IMR-90 (cell line): Measurements from ENCODE around the gene CAMK4.

Experiments
- BHLHE40 ChIP-seq: fragments of 150-350 bp; IDR thresholded peaks from 2 replicates; pipeline ENCODE4 v1.6.1; 2016; ENCODE audit warnings: mild to moderate bottlenecking, low read depth, low read length
- CEBPB ChIP-seq: IDR thresholded peaks from 2 replicates; pipeline ENCODE4 v1.6.1; 2012; ENCODE audit warnings: low read depth, low read length, improper control_type of control experiment
- CHD1 ChIP-seq: IDR thresholded peaks from 2 replicates; pipeline ENCODE4 v1.6.1; 2012; ENCODE audit warnings: low read depth, low read length, improper control_type of control experiment
- FOS ChIP-seq: fragments of 150-350 bp; IDR thresholded peaks from 2 replicates; pipeline ENCODE4 v1.6.1; 2016; ENCODE audit warnings: low read depth, low read length
- MAFK ChIP-seq: IDR thresholded peaks from 2 replicates; pipeline ENCODE4 v1.6.1; 2012; ENCODE audit warnings: low read depth, low read length, improper control_type of control experiment
- MAZ ChIP-seq: IDR thresholded peaks from 2 replicates; pipeline ENCODE4 v1.6.1; 2012; ENCODE audit warnings: low read depth, mild to moderate bottlenecking, low read length, improper control_type of control experiment, moderate library complexity, borderline replicate concordance
- MXI1 ChIP-seq: IDR thresholded peaks from 2 replicates; pipeline ENCODE4 v1.6.1; 2012; ENCODE audit warnings: low read depth, mild to moderate bottlenecking, low read length, moderate library complexity, borderline replicate concordance
- POLR2A ChIP-seq: IDR thresholded peaks from 2 replicates; pipeline ENCODE4 v1.6.1; 2012; ENCODE audit warnings: mild to moderate bottlenecking, low read depth, low read length
- RAD21 ChIP-seq: IDR thresholded peaks from 2 replicates; pipeline ENCODE4 v1.6.1; 2012; ENCODE audit warnings: low read length, improper control_type of control experiment
- RFX5 ChIP-seq: IDR thresholded peaks from 2 replicates; pipeline ENCODE4 v1.8.0; 2012; ENCODE audit warnings: low read depth, mild to moderate bottlenecking, low read length, moderate library complexity
- SMC3 ChIP-seq: fragments of 150-350 bp; IDR thresholded peaks from 2 replicates; pipeline ENCODE4 v1.6.1; 2016; ENCODE audit warnings: low read depth, mild to moderate bottlenecking, antibody characterized with exemption, low read length, moderate library complexity
- TF ChIP-seq, protein P1 (sequence below): conservative IDR thresholded peaks from 2 replicates; pipeline ENCODE4 v1.5.1; 2012; ENCODE audit warnings: mild to moderate bottlenecking, low read depth, low read length, improper control_type of control experiment
- TF ChIP-seq, protein P2 (sequence below): fragments of 150-350 bp; IDR thresholded peaks from 2 replicates; pipeline ENCODE4 v1.6.1; 2017; ENCODE audit warnings: mild to moderate bottlenecking, antibody characterized with exemption, low read length, low read depth

DNA sequence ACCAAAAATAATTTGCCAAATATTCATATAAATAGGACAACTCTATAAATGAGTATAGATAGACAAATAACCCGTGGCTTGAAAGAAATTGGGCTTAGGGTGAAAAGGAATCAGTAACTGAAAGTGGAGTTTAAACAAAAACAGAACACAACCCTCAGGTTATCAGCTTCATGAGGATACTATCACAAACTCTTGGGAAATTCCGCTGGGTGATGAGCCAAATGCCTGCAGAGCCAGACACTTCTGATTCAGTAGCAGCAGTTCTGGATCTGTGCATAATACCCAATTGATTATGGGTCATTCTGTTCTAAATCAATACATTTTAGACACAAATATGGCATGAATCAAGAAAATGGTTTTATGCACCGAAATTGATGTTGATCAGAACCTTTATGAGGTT, 72.4 kb downstream of the CAMK4 start:
- TF ChIP-seq, protein P1, sequence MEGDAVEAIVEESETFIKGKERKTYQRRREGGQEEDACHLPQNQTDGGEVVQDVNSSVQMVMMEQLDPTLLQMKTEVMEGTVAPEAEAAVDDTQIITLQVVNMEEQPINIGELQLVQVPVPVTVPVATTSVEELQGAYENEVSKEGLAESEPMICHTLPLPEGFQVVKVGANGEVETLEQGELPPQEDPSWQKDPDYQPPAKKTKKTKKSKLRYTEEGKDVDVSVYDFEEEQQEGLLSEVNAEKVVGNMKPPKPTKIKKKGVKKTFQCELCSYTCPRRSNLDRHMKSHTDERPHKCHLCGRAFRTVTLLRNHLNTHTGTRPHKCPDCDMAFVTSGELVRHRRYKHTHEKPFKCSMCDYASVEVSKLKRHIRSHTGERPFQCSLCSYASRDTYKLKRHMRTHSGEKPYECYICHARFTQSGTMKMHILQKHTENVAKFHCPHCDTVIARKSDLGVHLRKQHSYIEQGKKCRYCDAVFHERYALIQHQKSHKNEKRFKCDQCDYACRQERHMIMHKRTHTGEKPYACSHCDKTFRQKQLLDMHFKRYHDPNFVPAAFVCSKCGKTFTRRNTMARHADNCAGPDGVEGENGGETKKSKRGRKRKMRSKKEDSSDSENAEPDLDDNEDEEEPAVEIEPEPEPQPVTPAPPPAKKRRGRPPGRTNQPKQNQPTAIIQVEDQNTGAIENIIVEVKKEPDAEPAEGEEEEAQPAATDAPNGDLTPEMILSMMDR = no peak
- TF ChIP-seq RAD21 = no peak
- no peak for TF ChIP-seq FOS
- no peak for TF ChIP-seq POLR2A
- no peak for TF ChIP-seq MAFK
- no peak for TF ChIP-seq SMC3
- TF ChIP-seq, protein P2, sequence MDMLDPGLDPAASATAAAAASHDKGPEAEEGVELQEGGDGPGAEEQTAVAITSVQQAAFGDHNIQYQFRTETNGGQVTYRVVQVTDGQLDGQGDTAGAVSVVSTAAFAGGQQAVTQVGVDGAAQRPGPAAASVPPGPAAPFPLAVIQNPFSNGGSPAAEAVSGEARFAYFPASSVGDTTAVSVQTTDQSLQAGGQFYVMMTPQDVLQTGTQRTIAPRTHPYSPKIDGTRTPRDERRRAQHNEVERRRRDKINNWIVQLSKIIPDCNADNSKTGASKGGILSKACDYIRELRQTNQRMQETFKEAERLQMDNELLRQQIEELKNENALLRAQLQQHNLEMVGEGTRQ = no peak
- TF ChIP-seq CEBPB = no peak
- no peak for TF ChIP-seq BHLHE40
- TF ChIP-seq CHD1 = no peak
- no peak for TF ChIP-seq MXI1
- no peak for TF ChIP-seq MAZ
- TF ChIP-seq RFX5 = no peak
